Fibroblast of the conjunctiva (primary cell): ENCODE results near the gene SH2D1B.
"Not testable (repeated sequence)": the region's sequence is repeated elsewhere in the genome, so short reads cannot be mapped to it uniquely, and the experiment has no call there.

Experiments used
- DNase-seq: peaks from one replicate; pipeline ENCODE4 v3.0.0-alpha.2; 2010; ENCODE audit warnings: low read depth

Gene SH2D1B

GRCh38 chr1:162361349-162361748 is 50.6 kb downstream of the SH2D1B start:
- no peak for DNase-seq

GRCh38 chr1:162360874-162361260 is 51.1 kb downstream of the SH2D1B start:
- DNase-seq, result no peak

GRCh38 chr1:162360237-162360873 is 51.6 kb downstream of the SH2D1B start:
- no peak for DNase-seq

- DNase-seq, result no peak
Measured at GRCh38 chr1:162359523-162360236, 52.3 kb downstream of the SH2D1B start.

GRCh38 chr1:162358928-162359327 is 53.0 kb downstream of the SH2D1B start:
- DNase-seq, result no peak

GRCh38 chr1:162357681-162358266 is 54.2 kb downstream of the SH2D1B start:
- no peak for DNase-seq

- no peak for DNase-seq
Measured at GRCh38 chr1:162353702-162354101, 58.2 kb downstream of the SH2D1B start.

- no peak for DNase-seq
Measured at GRCh38 chr1:162353078-162353477, 58.9 kb downstream of the SH2D1B start.

- DNase-seq, result not testable (repeated sequence)
Measured at GRCh38 chr1:162351874-162352273, 60.1 kb downstream of the SH2D1B start.

- DNase-seq, result no peak
Measured at GRCh38 chr1:162351246-162351842, 60.6 kb downstream of the SH2D1B start.

- no peak for DNase-seq
Measured at GRCh38 chr1:162349635-162350330, 62.2 kb downstream of the SH2D1B start.

- no peak for DNase-seq
Measured at GRCh38 chr1:162347281-162347680, 64.7 kb downstream of the SH2D1B start.
